HEK293 (cell line): ENCODE data around the gene SYNGR4.
A peak's percentile ranks its signal among the peaks of the same experiment; 100 is the strongest.

Experiments
- EGR2 ChIP-seq: fragments of 450-650 bp; formaldehyde crosslinking; IDR thresholded peaks from 2 replicates; pipeline ENCODE4 v1.5.1; 2016; ENCODE audit warnings: low read depth, missing biosample characterization, missing genetic modification characterization
- GFI1B ChIP-seq: fragments of 450-650 bp; formaldehyde crosslinking; IDR thresholded peaks from 2 replicates; pipeline ENCODE4 v1.5.1; 2016; ENCODE audit warnings: missing biosample characterization, missing genetic modification characterization
- GLIS1 ChIP-seq: fragments of 450-650 bp; formaldehyde crosslinking; IDR thresholded peaks from 2 replicates; pipeline ENCODE4 v1.5.1; 2016; ENCODE audit warnings: missing biosample characterization, missing genetic modification characterization
- IKZF3 ChIP-seq: fragments of 450-650 bp; IDR thresholded peaks from 2 replicates; pipeline ENCODE4 v1.5.0; 2018; ENCODE audit warnings: missing biosample characterization, mild to moderate bottlenecking, missing genetic modification characterization, moderate library complexity
- PRDM1 ChIP-seq: fragments of 450-650 bp; formaldehyde crosslinking; IDR thresholded peaks from 2 replicates; pipeline ENCODE4; 2016; ENCODE audit warnings: missing biosample characterization, missing genetic modification characterization
- PRDM6 ChIP-seq: fragments of 450-650 bp; formaldehyde crosslinking; IDR thresholded peaks from 2 replicates; pipeline ENCODE4 v1.5.1; 2017; ENCODE audit warnings: missing biosample characterization, missing genetic modification characterization
- SCRT1 ChIP-seq: fragments of 450-650 bp; formaldehyde crosslinking; IDR thresholded peaks from 2 replicates; pipeline ENCODE4 v1.5.1; 2016; ENCODE audit warnings: missing biosample characterization, missing genetic modification characterization, borderline replicate concordance
- SCRT2 ChIP-seq: fragments of 450-650 bp; formaldehyde crosslinking; IDR thresholded peaks from 2 replicates; pipeline ENCODE4 v1.5.1; 2016; ENCODE audit warnings: missing biosample characterization, missing genetic modification characterization
- SP2 ChIP-seq: fragments of 450-650 bp; formaldehyde crosslinking; IDR thresholded peaks from 2 replicates; pipeline ENCODE4 v1.5.1; 2016; ENCODE audit warnings: missing biosample characterization, missing genetic modification characterization
- SP7 ChIP-seq: fragments of 450-650 bp; formaldehyde crosslinking; IDR thresholded peaks from 2 replicates; pipeline ENCODE4 v1.5.1; 2016; ENCODE audit warnings: missing biosample characterization, missing genetic modification characterization
- ZBTB17 ChIP-seq: fragments of 450-650 bp; formaldehyde crosslinking; IDR thresholded peaks from 2 replicates; pipeline ENCODE4 v1.5.1; 2016; ENCODE audit warnings: missing biosample characterization, missing genetic modification characterization
- ZBTB49 ChIP-seq: fragments of 450-650 bp; formaldehyde crosslinking; IDR thresholded peaks from 2 replicates; pipeline ENCODE4 v1.5.1; 2016; ENCODE audit warnings: missing biosample characterization, missing genetic modification characterization, low read depth
- ZBTB6 ChIP-seq: fragments of 450-650 bp; formaldehyde crosslinking; IDR thresholded peaks from 2 replicates; pipeline ENCODE4 v1.5.1; 2017; ENCODE audit warnings: missing biosample characterization, missing genetic modification characterization
- ZEB2 ChIP-seq: fragments of 450-650 bp; formaldehyde crosslinking; IDR thresholded peaks from 2 replicates; pipeline ENCODE4 v1.5.1; 2016; ENCODE audit warnings: missing biosample characterization, missing genetic modification characterization
- ZFHX2 ChIP-seq: fragments of 450-650 bp; formaldehyde crosslinking; conservative IDR thresholded peaks from 2 replicates; pipeline ENCODE4 v1.5.1; 2016; ENCODE audit warnings: missing biosample characterization, missing genetic modification characterization
- ZFP69B ChIP-seq: fragments of 450-650 bp; formaldehyde crosslinking; IDR thresholded peaks from 2 replicates; pipeline ENCODE4 v1.5.1; 2016; ENCODE audit warnings: missing biosample characterization, missing genetic modification characterization
- ZNF146 ChIP-seq: fragments of 450-650 bp; formaldehyde crosslinking; IDR thresholded peaks from 2 replicates; pipeline ENCODE4 v1.5.1; 2016; ENCODE audit warnings: missing biosample characterization, missing genetic modification characterization
- ZNF24 ChIP-seq: fragments of 450-650 bp; formaldehyde crosslinking; IDR thresholded peaks from 2 replicates; pipeline ENCODE4 v1.5.1; 2016; ENCODE audit warnings: missing biosample characterization, missing genetic modification characterization
- ZNF335 ChIP-seq: fragments of 450-650 bp; formaldehyde crosslinking; conservative IDR thresholded peaks from 2 replicates; pipeline ENCODE4 v1.5.1; 2016; ENCODE audit warnings: missing biosample characterization, missing genetic modification characterization
- ZNF366 ChIP-seq: fragments of 450-650 bp; formaldehyde crosslinking; conservative IDR thresholded peaks from 2 replicates; pipeline ENCODE4 v1.5.1; 2016; ENCODE audit warnings: missing biosample characterization, missing genetic modification characterization
- ZNF423 ChIP-seq: fragments of 450-650 bp; formaldehyde crosslinking; IDR thresholded peaks from 2 replicates; pipeline ENCODE4 v1.5.1; 2016; ENCODE audit warnings: missing biosample characterization, missing genetic modification characterization
- ZNF510 ChIP-seq: fragments of 450-650 bp; formaldehyde crosslinking; IDR thresholded peaks from 2 replicates; pipeline ENCODE4 v1.5.1; 2018; ENCODE audit warnings: mild to moderate bottlenecking, missing genetic modification characterization, missing biosample characterization; ENCODE audit not compliant: insufficient replicate concordance
- ZNF560 ChIP-seq: fragments of 450-650 bp; formaldehyde crosslinking; IDR thresholded peaks from 2 replicates; pipeline ENCODE4 v1.5.1; 2017; ENCODE audit warnings: missing biosample characterization, missing genetic modification characterization, borderline replicate concordance
- ZNF623 ChIP-seq: fragments of 450-650 bp; formaldehyde crosslinking; IDR thresholded peaks from 2 replicates; pipeline ENCODE4 v1.5.1; 2016; ENCODE audit warnings: missing biosample characterization, missing genetic modification characterization
- ZNF660 ChIP-seq: fragments of 450-650 bp; IDR thresholded peaks from 2 replicates; pipeline ENCODE4 v1.5.1; 2018; ENCODE audit warnings: missing biosample characterization, mild to moderate bottlenecking, missing genetic modification characterization
- ZNF677 ChIP-seq: fragments of 450-650 bp; IDR thresholded peaks from 2 replicates; pipeline ENCODE4 v1.5.0; 2018; ENCODE audit warnings: missing biosample characterization, mild to moderate bottlenecking, missing genetic modification characterization, moderate library complexity
- ZNF704 ChIP-seq: fragments of 450-650 bp; formaldehyde crosslinking; IDR thresholded peaks from 2 replicates; pipeline ENCODE4 v1.5.1; 2016; ENCODE audit warnings: missing biosample characterization, missing genetic modification characterization
- ZNF843 ChIP-seq: fragments of 450-650 bp; formaldehyde crosslinking; IDR thresholded peaks from 2 replicates; pipeline ENCODE4 v1.5.1; 2016; ENCODE audit warnings: missing biosample characterization, missing genetic modification characterization
- ZSCAN18 ChIP-seq: fragments of 450-650 bp; formaldehyde crosslinking; IDR thresholded peaks from 2 replicates; pipeline ENCODE4 v1.5.1; 2016; ENCODE audit warnings: missing biosample characterization, missing genetic modification characterization
- ZSCAN30 ChIP-seq: fragments of 450-650 bp; IDR thresholded peaks from 2 replicates; pipeline ENCODE4 v1.5.1; 2018; ENCODE audit warnings: missing biosample characterization, mild to moderate bottlenecking, missing genetic modification characterization, moderate library complexity

The SYNGR4 gene

GRCh38 chr19:48363810-48364597, at the start of gene SYNGR4, which contains the start of gene TMEM143 (continued):
- no peak for TF ChIP-seq ZBTB49
- no peak for TF ChIP-seq IKZF3 (tag by site-specific recombination)
- peak; percentile 43; the same call in 1 of the 2 replicates for TF ChIP-seq ZNF843 (tag by site-specific recombination)
- peak; percentile 71; the same call in 1 of the 2 replicates for TF ChIP-seq ZEB2 (tag by site-specific recombination)
- no peak for TF ChIP-seq PRDM1 (tag by site-specific recombination)
- 0 out of 2 replicates have a peak, but pooled peaks have one; percentile 12 for TF ChIP-seq GFI1B (tag by site-specific recombination)
- TF ChIP-seq ZNF560 (tag by site-specific recombination): no peak
- TF ChIP-seq ZBTB6 (tag by site-specific recombination): 0 out of 2 replicates have a peak, but pooled peaks have one; percentile 20
- TF ChIP-seq ZNF677: no peak
- TF ChIP-seq ZFHX2: peak; percentile 97
- 0 out of 2 replicates have a peak, but pooled peaks have one; percentile 20 for TF ChIP-seq ZNF24
- peak; percentile 35; the same call in 1 of the 2 replicates for TF ChIP-seq SP7 (tag by site-specific recombination)
- no peak for TF ChIP-seq ZSCAN30 (tag by site-specific recombination)
- no peak for TF ChIP-seq ZNF146 (tag by site-specific recombination)
- peak; percentile 69; the same call in 1 of the 2 replicates for TF ChIP-seq ZNF660 (tag by site-specific recombination)
- peak; percentile 52 for TF ChIP-seq GLIS1 (tag by site-specific recombination)
- TF ChIP-seq ZNF423: no peak
- peak; percentile 4 for TF ChIP-seq ZBTB17 (tag by site-specific recombination)
- no peak for TF ChIP-seq ZNF335 (tag by site-specific recombination)
- no peak for TF ChIP-seq PRDM6 (tag by site-specific recombination)
- peak; percentile 79; the same call in 1 of the 2 replicates for TF ChIP-seq ZNF366 (tag by site-specific recombination)
- TF ChIP-seq ZNF623 (tag by site-specific recombination): no peak
- TF ChIP-seq ZNF704: no peak
- TF ChIP-seq ZSCAN18 (tag by site-specific recombination): no peak
- no peak for TF ChIP-seq SCRT2 (tag by site-specific recombination)
- TF ChIP-seq SCRT1 (tag by site-specific recombination): no peak
- peak; percentile 98 for TF ChIP-seq SP2 (tag by site-specific recombination)
- TF ChIP-seq EGR2 (tag by site-specific recombination): peak; percentile 93
- TF ChIP-seq ZNF510 (tag by site-specific recombination): no peak
- TF ChIP-seq ZFP69B (tag by site-specific recombination): peak; percentile 85
